Liver (tissue), 9 donors: Measurements from ENCODE around the gene FEM1C. TPM values are rescaled to one million over a fixed set of nuclear protein-coding genes. Genes with fewer than 3 reads are reported as not detected.

ENCODE experiments used
- DNase-seq: peaks from one replicate; pipeline ENCODE4 v3.0.0-alpha.2; 2017; ENCODE audit warnings: low spot score
- H3K27ac ChIP-seq, 2 donors: one replicate each; pipeline ENCODE4 v1.7.0; 2013; ENCODE audit warnings: inconsistent platforms in 2 of 2, low read length in 2 of 2, control low read depth in 1 of 2, low read depth in 1 of 2, mild to moderate bottlenecking in 1 of 2
- H3K27me3 ChIP-seq, 4 donors: one replicate each; pipeline versions ENCODE4 v1.6.1 to v1.7.0; 2013; ENCODE audit warnings: low read length in 3 of 4, inconsistent platforms in 1 of 4, mild to moderate bottlenecking in 1 of 4, moderate library complexity in 1 of 4; ENCODE audit not compliant: control insufficient read depth in 4 of 4, insufficient read depth in 4 of 4
- H3K36me3 ChIP-seq, 4 donors: one replicate each; pipeline versions ENCODE4 v1.6.1 to v1.7.0; 2013; ENCODE audit warnings: low read length in 3 of 4, mild to moderate bottlenecking in 3 of 4, low read depth in 1 of 4, moderate library complexity in 1 of 4; ENCODE audit not compliant: control insufficient read depth in 4 of 4, insufficient read depth in 3 of 4
- H3K4me1 ChIP-seq, 4 donors: one replicate each; pipeline versions ENCODE4 v1.6.1 to v1.7.0; 2013; ENCODE audit warnings: low read length in 3 of 4, mild to moderate bottlenecking in 3 of 4, moderate library complexity in 1 of 4; ENCODE audit not compliant: control insufficient read depth in 4 of 4, insufficient read depth in 4 of 4
- H3K4me3 ChIP-seq, 3 donors: one replicate each; pipeline versions ENCODE4 v1.6.1 to v1.7.0; 2013; ENCODE audit warnings: low read length in 3 of 3, control low read depth in 1 of 3, low read depth in 1 of 3, mild to moderate bottlenecking in 1 of 3
- H3K9ac ChIP-seq, 2 donors: one replicate each; pipeline ENCODE4 v1.7.0; 2013; ENCODE audit warnings: low read length in 2 of 2, mild to moderate bottlenecking in 2 of 2, moderate library complexity in 2 of 2, control low read depth in 1 of 2, low read depth in 1 of 2
- H3K9me3 ChIP-seq, 4 donors: one replicate each; pipeline versions ENCODE4 v1.6.1 to v1.7.0; 2013; ENCODE audit warnings: low read length in 3 of 4; ENCODE audit not compliant: control insufficient read depth in 4 of 4
- ATF3 ChIP-seq: IDR thresholded peaks from 2 replicates; pipeline ENCODE4 v1.6.1; 2016; ENCODE audit warnings: antibody characterized with exemption
- EGR1 ChIP-seq, 2 donors: IDR thresholded peaks; 2 replicates each; pipeline ENCODE4 v1.6.1; 2016 to 2018; ENCODE audit warnings: antibody characterized with exemption in 2 of 2, low read depth in 2 of 2
- FOXA1 ChIP-seq: IDR thresholded peaks from 2 replicates; pipeline ENCODE4 v1.6.1; 2016; ENCODE audit warnings: antibody characterized with exemption
- FOXA2 ChIP-seq: IDR thresholded peaks from 2 replicates; pipeline ENCODE4 v1.6.1; 2016; ENCODE audit warnings: antibody characterized with exemption
- HNF4A ChIP-seq, 2 donors: conservative IDR thresholded peaks; 2 replicates each; pipeline ENCODE4 v1.6.1; 2016; ENCODE audit warnings: antibody characterized with exemption in 2 of 2, mild to moderate bottlenecking in 2 of 2
- JUND ChIP-seq, 2 donors: IDR thresholded peaks; 2 replicates each; pipeline ENCODE4 v1.6.1; 2016; ENCODE audit warnings: antibody characterized with exemption in 2 of 2
- MAX ChIP-seq: IDR thresholded peaks from 2 replicates; pipeline ENCODE4 v1.6.1; 2016; ENCODE audit warnings: antibody characterized with exemption
- NR2F2 ChIP-seq: IDR thresholded peaks from 2 replicates; pipeline ENCODE4 v1.6.1; 2016; ENCODE audit warnings: antibody characterized with exemption
- RAD21 ChIP-seq, 2 donors: IDR thresholded peaks; 2 replicates each; pipeline ENCODE4 v1.6.1; 2016; ENCODE audit warnings: antibody characterized with exemption in 2 of 2, mild to moderate bottlenecking in 2 of 2
- RXRA ChIP-seq, 2 donors: IDR thresholded peaks; 2 replicates each; pipeline ENCODE4 v1.6.1; 2017 to 2018; ENCODE audit warnings: antibody characterized with exemption in 2 of 2, mild to moderate bottlenecking in 1 of 2
- SP1 ChIP-seq: IDR thresholded peaks from 2 replicates; pipeline ENCODE4 v1.6.1; 2018; ENCODE audit warnings: antibody characterized with exemption, mild to moderate bottlenecking
- TAF1 ChIP-seq: conservative IDR thresholded peaks from 2 replicates; pipeline ENCODE4 v1.6.1; 2016; ENCODE audit warnings: antibody characterized with exemption, mild to moderate bottlenecking
- YY1 ChIP-seq: IDR thresholded peaks from 2 replicates; pipeline ENCODE4 v1.6.1; 2016; ENCODE audit warnings: antibody characterized with exemption, mild to moderate bottlenecking
- ZBTB33 ChIP-seq: IDR thresholded peaks from 2 replicates; pipeline ENCODE4 v1.6.1; 2016; ENCODE audit warnings: antibody characterized with exemption
- WGBS: extraction: QIAGEN DNeasy Blood & Tissue Kit; methylation state at CpG from one replicate; pipeline ENCODE4 v1.1.7; 2013; 5-methylcytosine and 5-hydroxymethylcytosine counted together
- polyA plus RNA-seq, 2 donors: library from polyadenylated mRNA; stranded (reverse) in 1 of 2; unstranded in 1 of 2; fragments of 200-250 nt in 1 of 2; fragments of >200 nt in 1 of 2; fragmentation: Nextera tagmentation in 1 of 2; extraction: Ambion mirVana in 1 of 2; gene quantifications; one replicate each; pipeline versions ENCODE4 v1.2.1 to v1.2.3, GENCODE V29; 2013 to 2015
- total RNA-seq, 2 donors: library from RNA; depleted of rRNA; stranded (reverse); fragments of >200 nt; gene quantifications; one replicate each; pipeline ENCODE4 v1.2.3, GENCODE V29; 2014
- TF ChIP-seq, protein P1 (sequence below): fragments of 150-350 bp; IDR thresholded peaks from 2 replicates; pipeline ENCODE4 v1.5.1; 2017; ENCODE audit warnings: improper control_type of control experiment, low read depth, low read length; ENCODE audit not compliant: missing input control
- donor health status: healthy.
- donor health status: healthy.
- donor health status: healthy.
- donor health status: healthy.
- donor health status: healthy.

The FEM1C gene
- total and polyA plus RNA-seq, 4 donors, result 3.4 to 14.3 (median 8.8) TPM

GRCh38 chr5:115557667-115558387, 13.3 kb upstream of the FEM1C start:
- TF ChIP-seq EGR1 (IDR thresholded peaks at IDR 0.05; ENCODE audit: low read depth in 2 of 2) (no peak), SP1 (no peak), ZBTB33 (no peak), MAX (no peak), RAD21 (IDR thresholded peaks at IDR 0.05) (no peak), FOXA1 (no peak), JUND (IDR thresholded peaks at IDR 0.05) (no peak), RXRA (IDR thresholded peaks at IDR 0.05) (no peak), HNF4A (conservative IDR thresholded peaks at IDR 0.05) (no peak), YY1 (no peak), FOXA2 (no peak), TAF1 (no peak), ATF3 (no peak)
- TF ChIP-seq, protein P1, sequence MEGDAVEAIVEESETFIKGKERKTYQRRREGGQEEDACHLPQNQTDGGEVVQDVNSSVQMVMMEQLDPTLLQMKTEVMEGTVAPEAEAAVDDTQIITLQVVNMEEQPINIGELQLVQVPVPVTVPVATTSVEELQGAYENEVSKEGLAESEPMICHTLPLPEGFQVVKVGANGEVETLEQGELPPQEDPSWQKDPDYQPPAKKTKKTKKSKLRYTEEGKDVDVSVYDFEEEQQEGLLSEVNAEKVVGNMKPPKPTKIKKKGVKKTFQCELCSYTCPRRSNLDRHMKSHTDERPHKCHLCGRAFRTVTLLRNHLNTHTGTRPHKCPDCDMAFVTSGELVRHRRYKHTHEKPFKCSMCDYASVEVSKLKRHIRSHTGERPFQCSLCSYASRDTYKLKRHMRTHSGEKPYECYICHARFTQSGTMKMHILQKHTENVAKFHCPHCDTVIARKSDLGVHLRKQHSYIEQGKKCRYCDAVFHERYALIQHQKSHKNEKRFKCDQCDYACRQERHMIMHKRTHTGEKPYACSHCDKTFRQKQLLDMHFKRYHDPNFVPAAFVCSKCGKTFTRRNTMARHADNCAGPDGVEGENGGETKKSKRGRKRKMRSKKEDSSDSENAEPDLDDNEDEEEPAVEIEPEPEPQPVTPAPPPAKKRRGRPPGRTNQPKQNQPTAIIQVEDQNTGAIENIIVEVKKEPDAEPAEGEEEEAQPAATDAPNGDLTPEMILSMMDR, result no peak

DNA sequence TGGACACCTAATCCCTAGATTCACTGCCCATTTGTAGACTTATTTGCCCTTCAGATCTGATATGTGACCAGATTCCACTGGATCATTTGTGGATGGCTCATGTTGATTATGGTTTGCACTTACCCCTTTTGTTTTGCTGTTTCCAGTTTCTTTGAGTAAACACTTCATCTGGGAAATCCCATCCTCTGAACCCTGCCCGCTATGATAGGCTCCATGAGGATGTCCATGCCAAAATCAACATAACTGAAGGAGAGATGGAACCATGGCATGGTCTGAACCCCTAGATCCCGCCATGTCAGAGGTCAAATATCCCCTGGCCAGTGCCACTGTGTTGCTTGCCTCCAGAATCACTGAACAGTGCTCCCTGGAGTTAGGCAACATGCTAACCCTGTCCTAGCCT, 11.7 kb upstream of the FEM1C start:
- no peak for DNase-seq
- no peaks in the 10 kb centered on the region for H3K36me3 ChIP-seq
- H3K9ac ChIP-seq, result no peak overlapping the region
- H3K27ac ChIP-seq, result no peak overlapping the region
- TF ChIP-seq NR2F2 (no peak), RXRA (IDR thresholded peaks at IDR 0.05) (peak in 1 of 2 donors; percentile 45), FOXA2 (peak; percentile 43), ZBTB33 (no peak), HNF4A (conservative IDR thresholded peaks at IDR 0.05) (peak; percentile 37 to 40), ATF3 (no peak)
- WGBS, result 39% methylated on average over 2 of the region's 2 CpGs
- peaks cover 0 to 21% (median 10%) of the 10 kb centered on the region in 4 donors for H3K4me1 ChIP-seq
- H3K9me3 ChIP-seq, result no peaks in the 10 kb centered on the region
- H3K27me3 ChIP-seq, result no peaks in the 10 kb centered on the region
- H3K4me3 ChIP-seq, result no peak overlapping the region

More at GRCh38 chr5:115557667-115558387, 13.3 kb upstream of the FEM1C start:
- peaks cover 0 to 21% (median 10%) of the 10 kb centered on the region in 4 donors for H3K4me1 ChIP-seq
- H3K9ac ChIP-seq, result peak overlapping the region; percentile 19 to 45
- H3K9me3 ChIP-seq, result no peaks in the 10 kb centered on the region
- DNase-seq, result no peak
- no peaks in the 10 kb centered on the region for H3K36me3 ChIP-seq
- no peaks in the 10 kb centered on the region for H3K27me3 ChIP-seq
- 73% methylated on average over 3 of the region's 3 CpGs for WGBS
- H3K4me3 ChIP-seq, result no peak overlapping the region
- peak overlapping the region; percentile 69 to 70 for H3K27ac ChIP-seq
